ENCODE results near the gene BANP. TPM values are rescaled to one million over a fixed set of nuclear protein-coding genes. Genes with fewer than 3 reads are reported as not detected.
A peak's percentile ranks its signal among the peaks of the same experiment; 100 is the strongest.
"Not testable (repeated sequence)": the region's sequence is repeated elsewhere in the genome, so short reads cannot be mapped to it uniquely, and the experiment has no call there.

BANP gene
- total RNA-seq, 1 donor from 2014 or later, result 19.7 TPM

- DNase-seq (ENCODE audit: low read depth), result no peak
These were observed 126.3 kb downstream of the BANP start for GRCh38 chr16:88077328-88078108.

DNA sequence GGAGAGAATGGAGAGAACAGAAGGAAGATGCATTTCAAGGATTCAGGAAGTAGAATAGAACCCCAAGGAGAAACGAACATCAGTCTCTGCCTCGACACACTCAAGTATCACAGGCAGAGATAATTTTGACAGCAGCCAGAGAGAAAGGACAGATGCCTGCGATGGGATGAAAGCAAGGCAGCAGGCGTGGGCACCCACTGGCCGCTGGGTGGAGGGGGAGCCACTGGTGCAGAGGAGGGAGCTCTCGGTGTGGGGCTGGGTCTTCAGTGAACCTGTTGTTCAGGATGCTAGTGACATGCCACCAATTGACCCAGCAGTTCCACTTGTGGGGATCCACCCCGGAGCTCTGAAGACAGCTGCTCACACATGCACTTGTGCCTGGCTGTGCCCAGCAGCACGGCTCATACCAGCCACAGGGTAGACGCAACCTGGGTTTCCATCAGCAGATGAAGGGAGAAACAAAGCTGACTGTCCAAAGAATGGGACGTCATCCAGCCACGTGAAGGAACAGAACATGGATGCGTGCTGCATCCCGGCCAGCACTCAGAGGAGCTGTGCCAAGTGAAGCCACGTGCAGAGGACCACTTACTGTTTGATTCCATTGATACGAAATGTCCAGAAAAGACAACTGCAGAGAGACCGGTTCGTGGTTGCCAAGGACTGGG is 127.0 kb downstream of the BANP start:
- DNase-seq (ENCODE audit: low read depth), result peak; percentile 41

DNA sequence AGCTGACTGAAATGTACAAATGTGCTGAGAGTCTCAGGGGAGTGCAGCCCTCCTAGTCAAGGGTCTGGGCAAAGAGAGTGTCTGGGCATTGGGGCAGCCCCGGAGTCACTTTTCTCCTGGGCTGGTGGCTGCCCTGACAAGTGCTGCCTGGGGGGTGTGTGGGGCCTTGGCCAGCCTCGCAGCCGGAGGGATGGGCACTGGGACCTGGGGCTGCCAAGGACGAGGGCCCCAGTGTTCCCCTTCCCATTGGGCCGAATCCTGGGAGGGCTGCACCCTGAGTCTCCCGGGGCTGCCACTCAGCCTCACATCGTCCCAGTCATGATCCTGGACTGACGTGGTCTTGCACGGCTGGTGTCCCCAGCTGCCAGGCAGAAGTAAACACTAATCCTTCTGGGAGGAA is 132.3 kb downstream of the BANP start:
- no peak for DNase-seq (ENCODE audit: low read depth)

DNA sequence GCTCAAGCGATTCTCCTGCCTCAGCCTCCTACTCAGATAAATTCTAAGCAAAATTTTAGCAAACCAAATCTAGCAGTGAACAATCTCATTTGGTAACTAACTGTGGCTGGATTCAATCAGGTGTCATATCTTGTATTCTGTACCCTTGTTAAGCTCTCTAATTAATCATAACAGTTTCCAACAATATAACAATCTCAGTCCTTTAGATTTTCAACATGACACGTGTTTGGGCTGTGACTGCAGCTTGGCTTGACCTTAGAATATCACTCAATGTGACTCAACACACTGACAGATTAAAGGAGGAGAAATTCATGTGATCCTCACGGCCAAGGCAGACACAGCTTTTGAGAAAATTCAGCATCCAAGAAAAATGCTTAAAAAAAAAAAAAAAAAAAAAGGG is 133.6 kb downstream of the BANP start:
- no peak for DNase-seq (ENCODE audit: low read depth)

DNA sequence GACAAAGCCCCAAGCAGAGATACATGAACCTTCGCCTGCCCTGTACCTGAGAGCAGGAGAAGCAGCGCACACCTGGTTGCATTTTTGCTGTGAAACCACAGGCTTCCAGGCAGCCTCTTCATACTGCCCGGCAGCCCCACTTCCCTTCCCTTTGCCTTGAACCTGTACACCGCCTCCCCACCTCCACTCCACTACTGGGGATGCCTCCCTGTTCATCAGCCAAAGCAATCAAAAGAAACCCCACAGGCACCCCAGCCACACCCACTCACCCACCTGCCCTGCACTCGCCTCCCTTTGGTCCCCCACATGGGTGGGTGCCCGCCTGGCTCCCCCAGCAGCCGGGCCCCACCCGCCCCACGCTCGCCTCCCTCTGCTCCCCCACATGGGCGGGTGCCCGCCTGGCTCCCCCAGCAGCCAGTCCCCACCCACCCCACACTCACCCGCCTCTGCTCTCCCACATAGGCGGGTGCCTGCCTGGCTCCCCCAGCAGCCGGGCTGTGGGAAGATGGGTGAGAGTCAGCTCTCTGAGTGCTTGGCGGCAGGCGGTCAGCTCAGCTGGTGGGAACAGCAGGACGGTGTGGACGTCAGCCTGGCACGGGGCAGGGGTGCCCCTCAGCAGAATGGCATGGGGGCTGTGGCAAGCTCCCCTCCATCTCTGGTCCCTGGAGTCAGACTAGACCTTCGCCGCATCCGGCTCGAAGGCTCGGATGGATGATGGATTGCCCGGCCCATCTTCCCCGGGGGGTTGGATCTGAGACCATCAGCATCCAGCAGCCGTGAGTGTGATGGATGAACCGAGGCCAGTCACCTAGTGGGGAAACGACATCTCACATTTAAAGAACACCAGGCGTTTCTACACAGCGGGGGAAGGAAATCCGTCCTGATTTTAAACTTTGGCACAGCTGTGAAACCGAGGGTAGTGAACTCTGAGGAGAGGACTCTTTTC is 135.6 kb downstream of the BANP start:
- DNase-seq (ENCODE audit: low read depth), result no peak

DNA sequence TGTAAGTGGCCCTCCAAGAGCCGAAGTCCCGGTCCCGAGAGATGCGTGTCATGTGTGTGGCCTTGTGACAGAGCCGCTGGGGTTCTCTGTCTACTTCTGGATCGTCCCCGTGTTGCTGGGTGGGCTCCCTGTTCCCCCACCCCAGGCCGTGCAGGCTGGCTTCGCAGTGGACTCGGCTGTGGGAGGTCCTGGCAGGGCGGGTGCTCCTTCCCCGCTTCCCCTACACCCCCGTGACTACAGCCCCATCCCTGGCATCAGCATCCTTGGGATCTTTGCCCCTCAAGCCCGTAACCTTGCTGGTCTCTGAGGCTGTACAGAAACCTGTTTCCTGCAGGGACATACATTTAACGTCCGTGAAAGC is 136.3 kb downstream of the BANP start:
- DNase-seq (ENCODE audit: low read depth), result no peak

- DNase-seq (ENCODE audit: low read depth), result no peak
These were observed 136.9 kb downstream of the BANP start for GRCh38 chr16:88088161-88088581.

- DNase-seq (ENCODE audit: low read depth), result not testable (repeated sequence)
These were observed 137.4 kb downstream of the BANP start for GRCh38 chr16:88088611-88089010.

DNA sequence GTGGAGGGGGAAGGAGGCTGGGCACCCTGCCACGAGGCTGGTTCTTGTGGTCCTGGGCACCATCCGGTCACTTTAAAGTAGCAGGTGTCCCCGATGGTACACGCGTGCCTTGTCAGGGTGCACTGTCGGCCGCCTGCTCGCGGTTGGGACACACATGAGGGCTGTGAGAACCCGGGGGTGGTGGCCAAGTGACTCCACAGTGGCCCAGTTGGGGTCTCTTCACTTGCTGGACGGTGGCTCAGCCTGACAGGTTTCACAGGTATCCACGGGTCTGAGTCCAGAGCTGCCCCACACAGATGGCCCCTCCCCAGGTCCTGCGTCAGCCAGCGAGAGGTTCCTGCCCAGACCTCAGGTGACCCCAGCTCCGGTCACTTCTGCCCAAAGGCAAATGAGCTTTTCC is 137.8 kb downstream of the BANP start:
- DNase-seq (ENCODE audit: low read depth), result peak; percentile 45

GRCh38 chr16:88089632-88090376 is 138.6 kb downstream of the BANP start:
- not testable (repeated sequence) for DNase-seq (ENCODE audit: low read depth)

DNA sequence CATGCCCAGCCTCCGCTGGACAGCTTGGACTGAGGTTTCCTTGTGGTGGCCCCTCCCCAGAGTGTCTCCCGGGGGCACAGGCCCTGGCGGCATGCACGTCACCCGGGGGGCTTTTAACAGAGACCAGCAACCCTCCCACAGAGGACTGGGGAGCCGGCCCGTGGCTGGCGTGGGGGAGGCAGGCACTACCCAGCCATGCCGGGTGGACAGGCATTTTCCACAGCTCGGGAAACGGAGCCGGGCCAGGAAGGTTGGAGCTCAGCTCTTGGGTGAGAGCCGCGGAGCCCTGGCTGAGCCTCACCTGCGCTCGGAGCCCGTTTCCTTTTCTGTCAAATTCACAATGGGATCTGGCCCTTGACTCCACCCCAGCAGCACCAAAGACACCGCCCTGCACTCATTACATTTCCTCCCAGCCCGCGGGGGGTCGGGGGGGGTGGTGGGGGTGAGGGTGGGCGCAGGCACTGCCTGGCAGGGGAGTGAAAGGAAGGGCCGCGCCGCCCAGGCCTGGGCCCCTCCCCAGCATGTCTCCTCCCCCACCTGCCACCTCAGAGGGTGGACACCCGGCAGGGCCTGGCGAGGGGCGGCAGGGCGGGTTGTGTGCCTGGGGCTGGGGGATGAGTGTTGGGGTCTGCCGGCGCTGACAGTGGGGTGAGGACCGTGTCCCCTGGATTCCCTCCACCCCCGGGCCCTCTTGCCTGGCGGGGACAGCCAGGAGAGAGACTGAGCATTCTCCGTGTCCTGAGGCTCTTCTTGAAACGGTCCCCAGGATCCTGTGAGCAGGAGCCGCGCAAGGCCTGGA is 139.3 kb downstream of the BANP start:
- DNase-seq (ENCODE audit: low read depth), result not testable (repeated sequence)

GRCh38 chr16:88091221-88091971 is 140.2 kb downstream of the BANP start:
- not testable (repeated sequence) for DNase-seq (ENCODE audit: low read depth)

GRCh38 chr16:88091972-88092302 is 140.7 kb downstream of the BANP start:
- not testable (repeated sequence) for DNase-seq (ENCODE audit: low read depth)

DNA sequence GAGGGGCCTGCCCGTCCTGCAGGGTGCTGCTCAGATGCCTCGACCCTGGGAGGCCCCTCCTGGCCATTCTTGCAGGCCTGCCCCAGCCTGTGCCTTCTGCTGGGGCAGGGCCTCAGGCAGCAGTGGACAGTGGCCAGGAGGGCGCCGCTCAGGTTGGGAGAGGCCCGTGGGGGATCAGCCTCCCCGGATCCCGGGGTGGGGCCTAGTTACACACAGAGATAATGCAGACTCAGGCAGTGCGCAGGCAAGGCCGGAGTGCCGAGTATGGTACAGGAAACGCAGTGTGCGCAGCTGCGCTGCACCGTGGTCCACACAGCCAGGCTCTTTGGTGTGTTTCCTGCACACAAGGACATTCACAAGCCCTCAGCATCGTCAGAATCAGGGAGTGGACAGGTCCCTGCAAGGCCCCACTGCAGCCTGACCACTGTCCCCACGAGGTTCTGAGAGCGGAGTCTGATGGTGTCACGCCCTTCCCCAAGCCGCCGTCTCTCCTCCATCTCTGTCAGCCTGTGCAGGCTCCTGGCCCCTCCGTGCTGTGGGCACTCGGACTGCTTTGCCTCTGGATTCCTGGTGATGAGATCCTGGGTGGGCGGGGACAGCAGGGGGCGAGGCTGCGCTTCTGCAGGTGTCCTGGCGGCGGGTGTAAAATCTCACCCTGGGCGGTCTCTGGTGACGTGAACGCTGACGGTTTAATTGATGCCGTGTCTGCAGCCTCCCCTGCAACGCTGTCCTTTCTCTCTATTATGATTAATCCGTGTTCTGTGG is 141.7 kb downstream of the BANP start:
- DNase-seq (ENCODE audit: low read depth), result not testable (repeated sequence)

GRCh38 chr16:88093556-88094252 is 142.5 kb downstream of the BANP start:
- not testable (repeated sequence) for DNase-seq (ENCODE audit: low read depth)

- DNase-seq (ENCODE audit: low read depth), result not testable (repeated sequence)
These were observed 143.0 kb downstream of the BANP start for GRCh38 chr16:88094253-88094575.

GRCh38 chr16:88094900-88095299 is 143.7 kb downstream of the BANP start:
- not testable (repeated sequence) for DNase-seq (ENCODE audit: low read depth)

- not testable (repeated sequence) for DNase-seq (ENCODE audit: low read depth)
These were observed 145.4 kb downstream of the BANP start for GRCh38 chr16:88096659-88097058.

Data from myocyte (in vitro differentiated cells).